Ovary (tissue), 3 donors: Measurements from ENCODE around the gene FAM107A.

Source experiments
- EP300 ChIP-seq: sonication (generic); formaldehyde crosslinking; IDR thresholded peaks from one replicate; pipeline ENCODE4 v1.6.1; 2017; ENCODE audit warnings: antibody characterized with exemption
- POLR2A ChIP-seq: fragments of 450-650 bp; IDR thresholded peaks from one replicate; pipeline ENCODE4 v1.6.1; 2017; ENCODE audit warnings: antibody characterized with exemption, mild to moderate bottlenecking, moderate library complexity
- TF ChIP-seq, protein P1 (sequence below), 3 donors: fragments of 450-650 bp in 2 of 3; fragments of 200-600 bp in 1 of 3; IDR thresholded peaks; one replicate each; pipeline versions ENCODE4 v1.5.1 to v1.8.0; 2016 to 2022; ENCODE audit warnings: antibody characterized with exemption in 3 of 3, mild to moderate bottlenecking in 1 of 3
- donor health status: DM: no; HTN: no; CAD: no.

DNA sequence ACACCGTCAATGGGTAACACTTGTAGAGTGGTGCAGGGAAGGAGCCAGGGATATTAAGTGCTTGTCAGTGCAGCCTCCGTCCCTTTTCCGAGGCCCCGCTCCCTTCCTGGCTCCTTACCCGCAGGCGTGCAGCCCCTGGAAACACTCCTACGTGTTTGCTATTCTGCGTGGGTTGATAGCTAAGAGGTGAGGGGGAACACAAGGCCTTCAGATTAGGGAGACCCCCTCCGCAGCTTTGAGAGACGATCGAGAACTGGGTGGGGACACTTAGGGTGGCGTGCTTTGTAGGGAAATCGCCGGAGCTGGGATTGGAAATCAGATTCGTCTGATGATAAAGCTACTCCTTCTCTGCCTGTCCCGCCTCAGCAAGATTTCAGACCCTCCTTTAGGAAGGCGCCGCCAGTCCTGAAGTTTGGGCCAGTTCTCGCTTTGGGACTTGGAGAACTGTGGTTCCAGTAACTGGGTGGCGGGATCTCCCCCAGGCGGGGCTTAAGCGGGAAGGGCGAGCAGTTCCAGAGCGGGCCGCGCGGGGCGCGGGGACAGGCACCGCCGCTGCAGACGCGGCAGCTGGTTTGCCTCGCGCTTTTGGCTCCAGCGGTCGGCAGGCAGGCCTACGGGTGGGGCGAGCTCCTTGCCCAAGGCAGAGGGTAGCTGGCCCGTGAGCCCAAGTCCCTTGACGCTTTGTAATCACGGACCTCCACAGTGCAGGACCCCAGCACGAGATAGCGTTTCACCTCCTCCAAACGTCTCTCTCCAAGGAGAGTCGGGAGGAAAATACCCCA lies 8.0 kb upstream of the FAM107A start:
- TF ChIP-seq, protein P1, sequence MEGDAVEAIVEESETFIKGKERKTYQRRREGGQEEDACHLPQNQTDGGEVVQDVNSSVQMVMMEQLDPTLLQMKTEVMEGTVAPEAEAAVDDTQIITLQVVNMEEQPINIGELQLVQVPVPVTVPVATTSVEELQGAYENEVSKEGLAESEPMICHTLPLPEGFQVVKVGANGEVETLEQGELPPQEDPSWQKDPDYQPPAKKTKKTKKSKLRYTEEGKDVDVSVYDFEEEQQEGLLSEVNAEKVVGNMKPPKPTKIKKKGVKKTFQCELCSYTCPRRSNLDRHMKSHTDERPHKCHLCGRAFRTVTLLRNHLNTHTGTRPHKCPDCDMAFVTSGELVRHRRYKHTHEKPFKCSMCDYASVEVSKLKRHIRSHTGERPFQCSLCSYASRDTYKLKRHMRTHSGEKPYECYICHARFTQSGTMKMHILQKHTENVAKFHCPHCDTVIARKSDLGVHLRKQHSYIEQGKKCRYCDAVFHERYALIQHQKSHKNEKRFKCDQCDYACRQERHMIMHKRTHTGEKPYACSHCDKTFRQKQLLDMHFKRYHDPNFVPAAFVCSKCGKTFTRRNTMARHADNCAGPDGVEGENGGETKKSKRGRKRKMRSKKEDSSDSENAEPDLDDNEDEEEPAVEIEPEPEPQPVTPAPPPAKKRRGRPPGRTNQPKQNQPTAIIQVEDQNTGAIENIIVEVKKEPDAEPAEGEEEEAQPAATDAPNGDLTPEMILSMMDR (IDR thresholded peaks at IDR 0.05): peak; percentile 61 to 92 (median 84)
- TF ChIP-seq POLR2A: no peak
- no peak for TF ChIP-seq EP300
